H7 (cell line): ENCODE results near the gene BCKDHB. TPM values are rescaled to one million over a fixed set of nuclear protein-coding genes. Genes with fewer than 3 reads are reported as not detected.

Experiments
- DNase-seq: peaks from one replicate; pipeline ENCODE4 v3.0.0; 2012
- H3K27me3 ChIP-seq: 2 replicates; pipeline ENCODE4 v1.6.0; 2011; ENCODE audit warnings: mild to moderate bottlenecking, low read length; ENCODE audit not compliant: control insufficient read depth, insufficient read depth
- H3K36me3 ChIP-seq: replicated peaks from 2 replicates; pipeline ENCODE4 v1.5.1; 2011; ENCODE audit warnings: low read length; ENCODE audit not compliant: control insufficient read depth, insufficient read depth
- H3K4me3 ChIP-seq: 2 replicates; pipeline ENCODE4 v1.5.1; 2011; ENCODE audit warnings: low read depth, mild to moderate bottlenecking, control low read depth, low read length, moderate library complexity; ENCODE audit not compliant: insufficient read depth
- total RNA-seq: library from RNA; depleted of rRNA; stranded (reverse); fragments of >200 nt; shearing (Covaris generic); gene quantifications from 2 replicates; pipeline ENCODE4 v1.2.3, GENCODE V29; 2014

BCKDHB gene
- total RNA-seq, 1 experiment from 2014 or later = 17.4 TPM

DNA sequence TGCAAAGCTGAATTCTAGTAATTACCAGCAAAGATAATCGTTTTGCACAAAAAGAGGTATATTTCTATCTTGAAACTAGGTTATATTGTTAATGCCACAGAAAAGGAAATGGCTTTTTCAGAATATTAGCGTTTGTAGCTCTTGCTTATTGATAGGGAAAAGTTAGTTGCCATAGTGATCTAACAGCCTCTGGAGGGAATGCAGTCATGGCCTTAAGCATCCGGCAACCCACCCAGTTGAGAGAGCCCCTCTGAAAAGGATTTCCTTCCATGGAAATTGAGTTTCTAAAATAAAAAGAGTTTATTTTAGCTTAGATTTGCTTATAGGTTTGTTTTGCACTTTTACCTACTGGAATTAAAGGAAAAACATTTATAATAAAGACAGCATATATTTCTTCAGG lies 224.5 kb downstream of the BCKDHB start:
- DNase-seq = no peak
- Histone ChIP-seq H3K27me3 (no peaks in the 10 kb centered on the region), H3K4me3 (no peak overlapping the region), H3K36me3 (no peaks in the 10 kb centered on the region)

DNA sequence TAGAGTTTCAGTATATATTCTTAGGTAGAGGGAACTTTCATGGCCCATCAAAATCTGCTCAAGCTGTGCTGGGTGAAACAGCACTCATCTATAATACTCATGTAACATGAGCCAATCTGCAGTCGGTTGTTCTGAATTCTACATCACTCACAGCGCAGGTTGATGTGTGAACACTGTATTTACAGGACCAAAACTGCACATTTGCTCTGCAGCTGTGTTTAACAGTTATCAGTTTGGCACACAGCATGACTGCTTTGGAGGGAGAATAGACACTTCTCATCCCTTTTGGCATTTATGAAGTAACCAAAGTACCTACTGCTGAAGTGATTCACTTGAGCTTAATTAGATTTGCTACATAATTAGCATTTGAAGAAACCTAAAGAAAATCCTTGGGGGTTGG lies 225.1 kb downstream of the BCKDHB start:
- no peak for DNase-seq
- no peaks in the 10 kb centered on the region for H3K27me3 ChIP-seq
- H3K4me3 ChIP-seq = no peak overlapping the region
- no peaks in the 10 kb centered on the region for H3K36me3 ChIP-seq

DNA sequence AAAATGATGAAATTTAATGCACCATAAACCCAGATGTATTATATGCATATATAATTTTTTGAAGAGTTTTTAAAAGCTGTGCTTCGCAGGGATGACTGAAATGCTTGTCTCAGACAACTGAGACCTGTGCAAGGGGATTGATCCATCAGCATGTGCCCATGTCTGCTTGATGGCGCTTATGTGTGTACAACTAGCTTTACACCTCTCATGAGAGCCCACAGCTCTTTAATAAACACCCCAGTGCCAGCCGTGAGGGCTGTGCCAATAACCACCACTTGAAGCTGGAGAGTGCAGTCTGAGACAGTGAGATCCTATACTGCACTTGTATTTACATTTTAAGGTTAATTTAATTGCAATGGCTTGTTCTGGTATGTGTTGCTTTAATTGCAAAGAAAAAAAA lies 225.5 kb downstream of the BCKDHB start:
- H3K4me3 ChIP-seq = no peak overlapping the region
- DNase-seq = no peak
- no peaks in the 10 kb centered on the region for H3K27me3 ChIP-seq

DNA sequence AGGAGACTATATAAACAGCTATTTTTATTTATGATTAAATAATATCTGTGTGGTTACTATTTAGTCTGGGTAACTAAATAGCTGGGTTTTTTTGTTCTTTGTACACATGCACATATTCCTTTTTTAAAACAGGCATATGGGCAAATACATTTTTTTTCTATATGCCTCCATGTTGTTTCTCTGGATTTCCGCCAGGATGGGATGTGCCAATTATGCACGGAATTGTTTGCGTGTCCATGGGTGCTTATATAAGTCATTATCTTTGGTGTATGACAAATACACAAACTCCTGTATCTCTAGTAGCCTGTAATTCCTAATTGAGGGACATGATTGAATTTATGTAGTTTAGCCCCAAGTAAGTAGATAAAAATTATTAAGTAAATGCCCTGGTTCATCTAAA lies 226.9 kb downstream of the BCKDHB start:
- no peaks in the 10 kb centered on the region for H3K27me3 ChIP-seq
- no peak for DNase-seq

More for the DNA sequence above, 225.5 kb downstream of the BCKDHB start:
- H3K36me3 ChIP-seq = no peaks in the 10 kb centered on the region

GRCh38 chr6:80335121-80335531 lies 228.7 kb downstream of the BCKDHB start:
- no peak overlapping the region for H3K4me3 ChIP-seq
- H3K27me3 ChIP-seq = no peaks in the 10 kb centered on the region

More for the DNA sequence above, 226.9 kb downstream of the BCKDHB start:
- H3K36me3 ChIP-seq = no peaks in the 10 kb centered on the region
- H3K4me3 ChIP-seq = no peak overlapping the region

GRCh38 chr6:80336911-80337310 lies 230.4 kb downstream of the BCKDHB start:
- Histone ChIP-seq H3K4me3 (no peak overlapping the region), H3K27me3 (no peaks in the 10 kb centered on the region), H3K36me3 (no peaks in the 10 kb centered on the region)
- no peak for DNase-seq

More at GRCh38 chr6:80335121-80335531, 228.7 kb downstream of the BCKDHB start:
- no peak for DNase-seq
- no peaks in the 10 kb centered on the region for H3K36me3 ChIP-seq

GRCh38 chr6:80338201-80338836 lies 231.8 kb downstream of the BCKDHB start:
- Histone ChIP-seq H3K36me3 (no peaks in the 10 kb centered on the region), H3K27me3 (no peaks in the 10 kb centered on the region), H3K4me3 (no peak overlapping the region)
- DNase-seq = peak; percentile 32

GRCh38 chr6:80339421-80339820 lies 232.9 kb downstream of the BCKDHB start:
- Histone ChIP-seq H3K36me3 (no peaks in the 10 kb centered on the region), H3K27me3 (no peaks in the 10 kb centered on the region), H3K4me3 (no peak overlapping the region)
- no peak for DNase-seq

DNA sequence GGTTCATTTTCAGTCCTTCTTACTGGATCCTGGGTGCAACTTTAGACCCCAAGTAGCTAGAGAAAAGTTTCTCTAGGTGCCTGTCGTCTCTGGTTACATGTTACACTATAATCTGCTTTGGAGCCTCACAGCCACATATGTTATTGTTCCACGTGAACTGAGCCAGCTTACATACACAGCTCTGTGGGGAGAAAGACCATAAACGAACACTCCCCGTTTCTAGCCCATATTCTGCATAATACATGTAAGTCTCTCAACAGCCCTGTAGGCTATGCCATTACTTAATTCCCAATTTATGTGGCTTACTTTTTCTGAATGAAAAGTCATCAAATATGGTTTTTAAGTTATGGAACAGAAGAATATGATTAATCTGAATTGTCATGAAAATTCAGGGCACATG lies 233.8 kb downstream of the BCKDHB start:
- no peaks in the 10 kb centered on the region for H3K27me3 ChIP-seq

GRCh38 chr6:80340686-80341085 lies 234.2 kb downstream of the BCKDHB start:
- Histone ChIP-seq H3K4me3 (no peak overlapping the region), H3K27me3 (no peaks in the 10 kb centered on the region)
- DNase-seq = no peak

More for the DNA sequence above, 233.8 kb downstream of the BCKDHB start:
- Histone ChIP-seq H3K36me3 (no peaks in the 10 kb centered on the region), H3K4me3 (no peak overlapping the region)
- DNase-seq = no peak

GRCh38 chr6:80341330-80341729 lies 234.9 kb downstream of the BCKDHB start:
- H3K4me3 ChIP-seq = no peak overlapping the region
- H3K27me3 ChIP-seq = no peaks in the 10 kb centered on the region
- no peaks in the 10 kb centered on the region for H3K36me3 ChIP-seq
- DNase-seq = no peak

More at GRCh38 chr6:80340686-80341085, 234.2 kb downstream of the BCKDHB start:
- no peaks in the 10 kb centered on the region for H3K36me3 ChIP-seq

DNA sequence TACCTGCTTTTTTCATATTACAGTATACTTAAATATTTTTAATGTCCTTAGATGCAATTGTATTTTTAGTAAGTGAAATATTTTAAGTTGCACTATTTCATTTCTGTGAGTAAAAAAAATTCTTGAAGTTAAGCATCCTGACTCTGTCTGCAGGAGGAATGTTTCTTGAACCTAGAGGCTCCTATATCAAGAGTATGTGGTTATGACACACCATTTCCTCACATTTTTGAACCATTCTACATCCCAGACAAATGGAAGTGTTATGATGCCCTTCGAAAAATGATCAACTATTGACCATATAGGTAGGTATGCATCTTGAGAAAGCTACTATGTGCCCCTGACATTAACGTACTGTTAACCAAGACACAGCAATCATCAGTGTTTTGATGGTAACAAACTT lies 237.0 kb downstream of the BCKDHB start:
- DNase-seq = no peak

DNA sequence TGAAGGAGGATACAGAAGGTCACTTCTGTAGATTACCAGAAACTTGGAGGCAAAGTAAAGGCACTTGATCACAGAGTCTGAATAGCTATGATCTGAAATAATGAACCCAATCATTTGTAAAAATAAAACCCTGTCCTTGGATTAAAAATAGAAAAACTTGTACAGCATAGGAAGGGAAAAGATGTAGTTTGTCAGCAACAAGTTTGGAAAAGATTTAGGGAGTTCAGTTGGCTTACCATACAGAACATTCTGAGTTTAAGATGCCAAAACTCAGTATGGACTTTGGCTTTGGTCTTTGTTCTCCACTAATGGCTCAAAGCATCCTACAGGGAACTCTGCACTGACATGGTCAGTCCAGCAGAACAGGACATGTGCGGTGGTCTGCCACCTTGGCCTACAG lies 240.6 kb downstream of the BCKDHB start:
- Histone ChIP-seq H3K4me3 (no peak overlapping the region), H3K27me3 (no peaks in the 10 kb centered on the region), H3K36me3 (no peaks in the 10 kb centered on the region)
- no peak for DNase-seq

More for the DNA sequence above, 237.0 kb downstream of the BCKDHB start:
- no peaks in the 10 kb centered on the region for H3K36me3 ChIP-seq
- no peak overlapping the region for H3K4me3 ChIP-seq
- no peaks in the 10 kb centered on the region for H3K27me3 ChIP-seq

GRCh38 chr6:80348263-80348662 lies 241.8 kb downstream of the BCKDHB start:
- DNase-seq = no peak

GRCh38 chr6:80356000-80356399 lies 249.5 kb downstream of the BCKDHB start:
- H3K36me3 ChIP-seq = no peaks in the 10 kb centered on the region
- no peak overlapping the region for H3K4me3 ChIP-seq
- H3K27me3 ChIP-seq = no peaks in the 10 kb centered on the region
- DNase-seq = peak; percentile 27

More at GRCh38 chr6:80348263-80348662, 241.8 kb downstream of the BCKDHB start:
- Histone ChIP-seq H3K36me3 (no peaks in the 10 kb centered on the region), H3K27me3 (no peaks in the 10 kb centered on the region), H3K4me3 (no peak overlapping the region)

DNA sequence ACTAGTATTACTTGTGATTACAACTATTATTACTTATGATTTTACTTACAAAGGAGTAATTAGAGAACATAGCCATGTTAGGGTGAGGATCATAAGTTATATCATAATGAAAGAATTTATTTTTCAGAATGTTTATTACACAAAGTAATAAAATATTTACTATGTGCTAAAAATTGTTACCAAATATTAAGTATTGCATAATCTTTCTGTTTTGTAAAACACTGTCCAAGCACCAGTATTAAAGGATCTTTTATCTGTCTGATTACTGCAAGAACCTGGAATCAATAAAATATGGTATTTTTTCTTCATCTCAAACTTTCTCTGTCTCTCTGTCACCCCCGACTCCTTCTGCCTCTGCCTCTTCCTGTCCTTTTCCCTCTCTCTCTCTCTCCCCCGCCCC lies 250.1 kb downstream of the BCKDHB start:
- DNase-seq = no peak

More for the DNA sequence above, 250.1 kb downstream of the BCKDHB start:
- Histone ChIP-seq H3K27me3 (no peaks in the 10 kb centered on the region), H3K4me3 (no peak overlapping the region), H3K36me3 (no peaks in the 10 kb centered on the region)
